GM21381 (cell line): Measurements from ENCODE around the gene DNMT1.
"Not testable (repeated sequence)": the region's sequence is repeated elsewhere in the genome, so short reads cannot be mapped to it uniquely, and the experiment has no call there.

Experiments
- ATAC-seq: cut with Tn5 transposase; IDR thresholded peaks from one replicate; pipeline ENCODE4 v1.9.1; 2021; ENCODE audit warnings: mild to moderate bottlenecking, moderate library complexity; ENCODE audit not compliant: unreplicated experiment

Gene DNMT1

DNA sequence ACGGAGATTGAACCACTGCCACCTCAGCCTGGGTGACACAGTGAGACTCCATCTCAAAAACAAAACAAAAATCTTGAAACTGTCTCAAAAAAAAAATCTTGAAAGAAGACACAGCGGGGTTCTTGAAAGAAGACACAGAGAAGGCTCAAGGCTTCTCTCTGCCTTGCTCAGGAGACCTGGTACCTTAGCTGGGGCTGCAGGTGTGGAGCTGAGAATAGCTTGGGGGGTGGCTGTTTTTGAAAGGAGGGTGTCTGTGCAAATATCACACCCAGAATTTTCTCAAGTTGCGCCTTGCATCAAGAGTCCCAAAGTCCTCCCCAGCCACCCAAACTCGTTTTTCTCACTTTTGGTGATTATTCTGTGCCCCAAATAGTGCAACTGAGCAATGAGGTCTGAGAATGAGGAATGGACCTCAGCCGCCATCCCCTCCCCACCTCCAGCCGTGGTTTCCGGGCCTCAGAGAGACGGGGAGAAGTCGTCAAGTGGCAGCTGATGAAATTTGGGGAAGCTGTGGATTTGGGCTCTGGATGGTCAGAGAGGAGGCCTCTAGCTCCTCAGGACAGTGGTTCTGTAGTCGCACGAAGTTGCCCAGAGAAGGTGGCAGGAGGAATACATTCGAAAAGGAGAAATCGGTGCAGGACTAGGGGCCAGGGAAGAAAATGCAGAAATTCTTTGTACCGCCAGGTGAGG, 27.6 kb upstream of the DNMT1 start:
- ATAC-seq = no peak

DNA sequence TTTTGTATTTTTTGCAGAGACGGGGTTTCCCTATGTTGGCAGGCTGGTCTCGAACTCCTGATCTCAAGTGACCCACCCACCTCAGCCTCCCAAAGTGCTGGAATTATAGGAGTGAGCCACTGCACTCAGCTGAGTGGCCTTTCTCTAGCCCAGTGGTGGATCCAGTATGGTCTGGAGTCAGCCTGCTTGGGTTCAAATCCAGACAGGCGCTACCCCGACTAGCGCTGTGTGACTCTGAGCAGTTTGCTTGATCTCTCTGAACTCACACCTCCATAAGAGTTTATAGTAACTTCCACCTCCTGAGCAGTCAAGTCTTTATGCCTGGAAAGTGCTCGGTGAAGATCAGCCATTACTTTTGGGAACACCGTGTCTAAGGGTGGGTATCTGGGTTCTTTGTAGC, 25.9 kb upstream of the DNMT1 start:
- no peak for ATAC-seq

DNA sequence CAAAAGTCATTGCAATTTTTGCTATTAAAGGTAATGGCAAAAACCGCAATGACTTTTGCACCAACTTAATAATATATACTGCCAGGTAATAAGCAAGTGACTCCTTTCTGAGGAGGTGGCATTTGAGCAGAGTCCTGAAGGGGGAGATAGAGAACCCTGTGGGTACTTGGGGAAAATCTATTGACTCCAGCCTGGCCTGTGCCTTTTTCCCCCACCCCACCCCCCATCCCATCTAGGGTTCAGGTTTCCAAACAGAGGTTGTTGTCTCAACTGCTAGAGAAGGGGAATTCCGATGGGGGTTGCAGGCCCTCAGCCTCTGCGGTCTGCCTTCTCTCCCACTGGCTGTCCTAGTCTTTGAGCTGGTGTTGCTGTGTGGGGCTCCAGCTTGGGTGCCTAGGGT, 24.9 kb upstream of the DNMT1 start:
- ATAC-seq = peak; percentile 72

DNA sequence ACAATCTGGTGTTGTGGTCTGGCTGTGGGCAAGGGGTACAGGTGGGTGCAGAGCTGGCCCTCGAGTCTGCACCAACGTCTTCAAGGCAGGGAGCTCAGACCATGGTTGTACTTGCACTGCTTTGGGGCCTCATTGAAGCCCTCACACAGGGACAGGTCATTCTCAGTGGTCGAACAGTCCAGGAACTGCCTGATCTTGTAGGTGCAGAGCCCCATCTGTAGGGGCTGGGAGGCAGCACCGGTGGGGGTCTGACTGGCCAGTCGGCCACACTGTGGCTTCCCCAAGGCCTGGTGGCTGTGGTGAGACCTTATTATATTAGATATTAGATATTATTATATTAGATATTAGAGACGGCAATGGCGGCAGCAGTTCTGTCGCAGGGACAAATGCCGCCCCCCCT, 22.3 kb upstream of the DNMT1 start:
- ATAC-seq = no peak

DNA sequence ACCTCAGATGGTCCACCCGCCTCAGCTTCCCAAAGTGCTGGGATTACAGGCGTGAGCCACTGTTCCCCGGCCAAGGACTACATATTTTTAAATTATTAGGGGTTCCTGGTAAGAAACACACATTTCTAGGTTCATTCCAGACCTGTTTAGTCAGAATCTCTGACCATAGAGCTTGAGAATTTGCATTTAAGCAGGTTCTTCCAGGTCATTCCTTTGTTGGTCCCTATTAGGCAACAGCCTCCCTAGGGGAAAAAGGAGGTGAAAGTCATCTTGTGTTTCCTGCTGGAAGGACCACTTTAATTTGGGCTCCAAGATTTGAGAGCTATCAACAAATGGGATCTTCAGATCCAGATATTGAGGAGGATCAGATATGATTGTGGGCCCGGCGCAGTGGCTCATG, 20.0 kb upstream of the DNMT1 start:
- no peak for ATAC-seq

DNA sequence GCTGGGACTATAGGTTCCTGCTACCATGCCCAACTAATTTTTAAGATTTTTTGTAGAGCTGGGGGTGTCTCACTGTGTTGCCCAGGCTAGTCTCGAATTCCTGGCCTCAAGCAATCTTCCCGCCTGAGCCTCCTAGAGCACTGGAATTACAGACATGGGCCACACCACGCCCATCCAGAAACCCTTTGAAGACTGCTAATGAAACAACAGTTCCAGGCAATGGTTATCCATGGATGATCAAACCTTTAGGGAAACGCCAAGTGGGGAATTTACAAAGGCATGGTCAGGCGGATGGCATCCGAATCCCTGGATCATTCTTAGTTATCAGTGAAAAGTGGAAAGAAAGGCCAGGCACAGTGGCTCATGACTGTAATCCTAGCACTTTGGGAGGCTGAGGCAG, 16.9 kb upstream of the DNMT1 start:
- no peak for ATAC-seq

DNA sequence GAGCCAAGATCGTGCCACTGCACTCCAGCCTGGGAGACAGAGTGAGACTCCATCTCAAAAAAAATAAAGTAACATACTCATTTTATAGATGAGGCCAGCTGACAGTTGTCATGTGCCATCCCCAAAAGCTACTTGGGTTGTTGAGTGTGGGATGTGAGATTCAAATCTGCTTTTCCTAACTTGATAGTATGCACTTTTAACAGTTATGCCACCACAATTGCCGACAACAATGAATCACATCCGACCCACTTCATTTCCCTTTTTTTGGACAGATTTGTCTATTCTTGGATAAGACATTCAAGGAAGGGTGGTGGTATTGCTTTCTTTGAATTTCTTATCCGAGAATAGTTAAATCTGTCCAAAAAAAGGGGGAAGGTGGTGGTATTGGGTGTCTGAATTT, 16.3 kb upstream of the DNMT1 start:
- no peak for ATAC-seq

DNA sequence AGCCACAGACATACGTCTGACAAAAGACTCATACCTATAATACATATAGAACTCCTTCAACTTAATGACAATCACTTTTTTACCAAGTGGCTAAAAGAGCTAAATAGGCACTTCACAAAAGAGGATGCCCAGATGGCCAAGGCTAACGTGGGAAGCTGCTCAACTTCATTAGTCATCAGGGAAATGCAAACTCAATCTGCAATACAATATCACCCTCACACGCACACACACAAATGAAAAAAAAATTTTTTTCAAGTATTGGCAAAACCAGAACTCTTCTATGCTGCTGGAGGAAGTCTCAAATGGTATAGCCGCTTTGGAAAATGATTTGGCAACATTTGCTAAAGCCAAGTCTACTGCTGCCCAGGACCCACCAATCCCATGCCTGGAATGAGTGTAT, 14.6 kb upstream of the DNMT1 start:
- ATAC-seq = no peak

DNA sequence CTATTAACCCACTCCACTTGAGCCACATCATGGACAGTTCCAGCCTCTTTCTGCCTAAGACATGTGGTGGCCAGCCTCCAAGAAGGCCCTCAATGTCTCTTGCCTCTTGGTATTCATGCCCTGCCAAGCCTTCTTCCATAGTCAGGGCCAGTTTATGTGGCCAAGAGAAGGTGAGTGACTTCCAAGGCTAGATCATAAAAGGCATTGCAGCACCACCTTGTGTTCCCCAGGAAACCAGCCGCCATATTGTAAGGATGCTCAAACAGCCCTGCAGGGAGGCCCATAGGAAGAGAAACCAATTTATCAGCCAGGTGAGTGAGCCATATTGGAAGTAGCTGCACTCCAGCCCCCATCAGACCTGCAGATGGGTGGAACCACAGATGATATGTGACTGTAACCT, 12.3 kb upstream of the DNMT1 start:
- no peak for ATAC-seq

DNA sequence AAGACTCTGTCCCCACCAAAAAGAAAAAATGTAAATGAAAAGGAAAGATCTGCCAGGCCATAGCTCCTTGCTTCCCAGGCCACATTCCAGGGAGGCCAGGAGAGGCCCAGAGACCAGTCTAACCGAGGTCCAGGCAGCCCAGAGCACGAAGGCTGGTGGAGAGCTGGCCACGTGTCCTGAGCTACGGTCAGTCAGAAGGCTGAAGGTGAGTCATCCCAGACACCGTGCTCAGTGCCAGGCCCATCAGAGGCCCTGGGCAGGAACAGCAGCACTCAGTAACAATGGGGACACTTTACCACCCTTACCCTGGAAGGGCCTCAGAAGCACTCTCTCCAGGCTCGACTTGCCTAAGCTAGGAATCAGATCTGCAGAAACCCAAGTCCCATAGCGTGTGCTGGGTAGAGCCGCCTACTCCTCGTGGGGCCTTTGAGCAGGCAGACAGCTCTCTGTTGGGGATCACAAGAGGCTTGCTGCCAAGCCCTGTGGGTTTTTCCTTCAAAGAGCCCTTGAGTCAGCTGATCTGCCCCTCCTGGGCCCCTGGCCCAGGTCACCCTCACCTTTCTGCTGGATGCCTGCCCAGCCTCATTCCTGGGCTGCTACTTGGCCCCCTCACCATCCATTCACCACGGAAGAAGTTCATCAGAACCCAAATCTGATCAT, 11.6 kb upstream of the DNMT1 start:
- no peak for ATAC-seq

DNA sequence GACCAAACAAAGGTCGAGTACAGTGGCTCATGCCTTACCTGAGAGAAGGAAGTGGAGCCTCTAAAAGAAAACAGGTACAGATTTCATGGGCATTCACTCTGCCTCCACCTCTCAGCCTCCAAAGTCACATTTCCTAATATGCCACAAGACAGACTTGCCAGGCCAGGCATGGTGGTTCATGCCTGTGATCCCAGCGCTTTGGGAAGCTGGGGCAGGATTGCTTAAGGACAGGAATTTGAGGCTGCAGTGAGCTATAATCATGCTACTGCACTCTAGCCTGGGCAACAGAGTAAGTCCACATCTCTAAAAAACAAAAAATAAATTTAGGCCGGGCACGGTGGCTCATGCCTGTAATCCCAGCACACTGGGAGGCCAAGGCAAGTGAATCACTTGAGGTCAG, 10.9 kb upstream of the DNMT1 start:
- no peak for ATAC-seq

DNA sequence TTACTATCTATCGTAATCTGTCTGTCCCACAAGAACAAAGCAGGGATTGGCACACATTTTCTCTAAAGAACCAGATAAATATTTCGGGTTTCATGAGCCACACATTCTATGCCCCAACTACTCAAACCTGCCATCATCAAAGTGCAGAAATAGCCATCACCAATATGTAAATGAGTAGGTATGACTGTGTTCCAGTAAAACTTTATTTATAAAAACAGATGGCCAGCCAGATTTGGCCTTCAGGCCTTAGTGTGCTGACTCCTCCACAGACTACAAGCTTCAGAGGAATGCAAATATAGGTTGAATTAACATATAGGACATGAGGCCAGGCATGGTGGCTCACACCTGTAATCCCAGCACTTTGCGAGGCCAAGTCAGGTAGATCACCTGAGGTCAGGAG, 8.9 kb upstream of the DNMT1 start:
- no peak for ATAC-seq

DNA sequence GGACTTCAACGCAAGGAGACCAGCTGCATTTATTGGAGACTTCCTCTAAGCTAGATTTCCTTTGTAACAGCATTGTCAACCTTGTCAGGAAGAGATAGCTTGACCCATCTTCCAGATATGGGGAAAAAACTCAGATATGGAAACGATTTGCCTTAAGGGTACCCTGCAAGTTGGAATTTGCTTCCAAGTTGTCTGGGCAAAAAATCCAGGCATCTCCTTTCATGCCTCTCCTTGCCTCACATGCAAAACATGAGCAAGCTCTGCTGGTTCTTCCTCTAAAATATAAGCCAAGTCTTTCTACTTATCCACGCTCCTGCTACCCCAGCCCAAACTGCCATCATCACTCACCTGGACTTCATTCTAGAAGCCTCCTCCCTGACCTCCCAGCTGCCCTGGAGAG, 6.4 kb upstream of the DNMT1 start:
- no peak for ATAC-seq

DNA sequence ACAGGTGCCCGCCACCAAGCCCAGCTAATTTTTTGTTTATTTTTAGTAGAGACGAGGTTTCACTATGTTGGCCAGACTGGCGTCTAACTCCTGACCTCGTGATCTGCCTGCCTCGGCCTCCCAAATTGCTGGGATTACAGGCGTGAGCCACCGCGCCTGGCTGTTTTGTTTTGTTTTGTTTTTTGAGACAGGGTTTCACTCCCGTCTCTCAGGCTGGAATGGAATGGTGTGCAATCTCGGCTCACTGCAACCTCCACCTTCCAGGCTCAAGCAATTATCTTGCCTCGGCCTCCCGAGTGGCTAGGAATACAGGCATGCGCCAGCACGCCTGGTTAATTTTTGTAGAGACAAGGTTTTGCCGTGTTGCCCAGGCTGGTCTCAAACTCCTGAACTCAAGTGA, 5.3 kb upstream of the DNMT1 start:
- not testable (repeated sequence) for ATAC-seq

DNA sequence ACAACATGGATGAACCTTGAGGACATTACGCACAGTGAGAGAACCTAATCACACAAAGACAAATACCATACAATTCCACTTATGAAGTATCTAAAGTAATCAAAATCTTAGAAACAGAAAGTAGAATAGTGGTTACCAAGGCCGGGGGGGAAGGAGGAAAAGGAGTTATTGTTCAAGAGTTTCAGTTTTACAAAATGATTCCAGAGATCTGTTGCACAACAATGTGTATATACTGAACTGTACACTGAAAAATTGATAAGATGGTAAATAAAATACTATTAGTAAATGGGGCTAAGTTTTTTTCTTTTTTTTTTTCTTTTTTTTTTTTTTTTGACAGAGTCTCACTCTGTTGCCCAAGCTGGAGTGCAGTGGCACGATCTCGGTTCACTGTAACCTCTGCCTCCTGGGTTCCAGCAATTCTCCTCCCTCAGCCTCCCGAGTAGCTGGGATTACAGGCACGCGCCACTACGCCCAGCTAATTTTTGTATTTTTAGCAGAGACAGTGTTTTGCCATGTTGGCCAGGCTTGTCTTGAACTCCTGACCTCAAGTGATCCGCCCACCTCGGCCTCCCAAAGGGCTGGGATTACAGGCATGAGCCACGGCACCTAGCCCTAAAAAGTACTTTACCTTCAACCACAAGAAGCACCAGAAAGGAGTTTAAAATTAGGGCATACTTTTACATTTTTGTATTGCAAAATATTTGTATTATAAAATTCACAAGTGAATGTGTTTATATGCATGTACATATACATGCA, 4.3 kb upstream of the DNMT1 start:
- ATAC-seq = not testable (repeated sequence)

DNA sequence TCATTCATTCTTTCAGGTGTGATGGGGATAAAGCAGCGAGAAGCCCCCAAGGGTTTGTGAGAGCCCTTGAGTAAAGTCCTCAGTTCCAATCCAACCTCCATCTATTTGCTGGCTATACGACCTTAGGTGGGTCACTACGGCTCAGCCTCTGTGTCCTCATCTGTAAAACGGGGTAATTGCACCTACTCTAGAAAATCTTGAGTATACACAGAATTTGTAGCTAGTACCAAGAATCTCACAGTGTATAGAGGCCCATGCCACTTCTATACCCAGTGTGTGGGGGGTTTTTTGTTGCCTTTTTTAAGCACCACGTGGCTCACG, 406 bp upstream of the DNMT1 start:
- peak; percentile 7 for ATAC-seq

DNA sequence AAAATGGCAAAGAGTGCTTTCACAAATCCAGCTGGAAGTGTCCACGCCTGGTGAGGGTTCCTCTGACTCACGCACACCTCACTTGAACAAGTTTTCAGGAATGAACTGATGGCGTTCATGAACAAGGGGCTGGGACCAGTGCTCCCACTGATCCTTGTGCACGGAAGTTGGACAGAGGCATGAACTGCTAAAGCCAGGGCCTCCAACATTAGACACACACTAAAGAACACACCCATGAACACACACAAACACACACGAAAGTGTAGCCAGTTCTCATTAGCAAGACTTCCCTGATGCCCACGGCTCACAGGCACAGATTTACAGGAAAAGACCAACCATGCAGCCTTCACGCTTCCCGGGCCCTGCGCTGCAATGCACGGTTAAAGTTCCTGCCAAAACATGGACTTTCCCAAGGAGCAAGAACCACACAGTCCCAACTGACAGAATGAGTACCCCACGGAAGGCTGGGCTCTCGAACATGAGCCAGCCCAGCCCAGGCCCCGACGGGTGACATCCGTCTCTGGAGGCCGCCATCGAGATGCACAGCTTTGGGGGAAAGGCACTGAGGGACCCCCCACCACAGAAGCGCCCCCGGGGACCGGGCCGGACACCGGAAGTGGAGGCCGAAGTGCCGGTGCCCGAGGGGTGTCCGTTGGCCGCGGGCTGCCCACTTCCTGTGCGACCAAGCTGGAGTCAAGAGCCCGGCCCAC, 808 bp downstream of the DNMT1 start:
- ATAC-seq = peak; percentile 29

DNA sequence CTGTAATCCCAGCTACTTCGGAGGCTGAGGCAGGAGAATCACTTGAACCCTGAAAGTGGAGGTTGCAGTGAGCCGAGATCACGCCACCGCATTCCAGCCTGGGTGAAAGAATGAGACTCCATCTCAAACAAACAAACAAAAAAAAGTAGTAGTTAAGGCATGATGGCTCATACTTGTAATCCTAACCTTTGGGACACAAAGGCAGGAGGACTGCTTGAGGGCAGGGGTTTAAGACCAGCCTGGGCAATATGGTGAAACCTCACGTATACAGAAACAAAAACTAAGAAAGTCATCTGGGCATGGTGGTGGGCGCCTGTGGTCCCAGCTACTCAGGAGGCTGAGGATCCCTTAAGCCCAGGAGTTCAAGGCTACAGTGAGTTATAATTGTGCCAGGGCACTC, 1.8 kb downstream of the DNMT1 start:
- ATAC-seq = no peak

DNA sequence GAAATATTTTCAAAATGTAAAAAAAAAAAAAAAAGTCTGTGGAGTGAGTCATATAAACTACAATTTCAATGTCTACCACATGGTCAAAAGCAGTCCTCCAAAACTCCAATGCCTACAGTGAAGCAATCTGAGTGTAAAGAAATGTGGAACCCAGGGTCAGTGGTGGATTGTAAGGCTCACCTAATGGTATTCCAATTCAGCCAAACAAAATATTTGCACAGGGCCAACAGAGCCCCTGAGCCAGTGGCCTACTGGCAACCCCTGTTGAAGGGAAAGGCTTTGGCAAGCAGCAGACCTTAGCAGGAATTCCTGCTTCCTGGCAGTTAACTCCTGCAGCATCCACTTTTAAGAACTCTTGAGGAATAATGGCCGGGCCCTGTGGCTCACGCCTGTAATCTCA, 3.4 kb downstream of the DNMT1 start:
- ATAC-seq = no peak

DNA sequence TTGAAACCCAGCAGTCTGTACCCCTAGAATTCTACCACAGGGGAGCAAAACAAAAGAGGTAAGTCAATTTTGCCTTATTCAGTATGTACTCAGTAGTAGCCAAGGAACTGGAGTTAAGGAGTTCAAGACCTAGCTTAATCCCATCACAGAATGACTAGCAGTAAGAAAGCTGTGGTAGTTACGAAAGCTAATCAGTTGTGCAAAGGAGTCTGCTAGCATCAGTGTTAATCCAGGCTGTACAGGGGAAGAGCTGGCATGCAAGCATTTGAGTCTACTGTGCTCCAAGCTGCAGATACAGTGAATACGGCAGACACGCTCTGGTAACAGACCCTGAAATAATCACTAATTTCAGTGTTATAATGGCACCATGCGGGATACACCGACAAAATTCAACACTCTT, 4.7 kb downstream of the DNMT1 start:
- ATAC-seq = no peak

DNA sequence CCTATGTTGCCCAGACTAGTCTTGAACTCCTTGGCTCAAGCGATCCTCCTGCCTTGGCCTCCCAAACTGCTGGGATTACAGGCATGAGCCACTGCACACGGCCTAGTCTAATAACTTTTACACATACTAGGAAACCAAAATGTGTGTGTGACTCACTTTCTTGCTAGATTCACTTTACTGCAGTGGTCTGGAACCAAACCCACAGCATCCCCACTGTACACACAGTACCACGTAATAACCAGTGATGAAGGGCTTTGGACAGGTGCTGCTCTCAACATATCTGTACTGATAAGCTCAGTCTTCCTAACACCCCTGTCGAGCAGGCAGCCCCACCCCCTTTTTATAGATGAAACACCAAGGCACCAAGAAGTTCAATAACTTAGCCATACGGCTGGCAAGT, 5.1 kb downstream of the DNMT1 start:
- ATAC-seq = no peak

DNA sequence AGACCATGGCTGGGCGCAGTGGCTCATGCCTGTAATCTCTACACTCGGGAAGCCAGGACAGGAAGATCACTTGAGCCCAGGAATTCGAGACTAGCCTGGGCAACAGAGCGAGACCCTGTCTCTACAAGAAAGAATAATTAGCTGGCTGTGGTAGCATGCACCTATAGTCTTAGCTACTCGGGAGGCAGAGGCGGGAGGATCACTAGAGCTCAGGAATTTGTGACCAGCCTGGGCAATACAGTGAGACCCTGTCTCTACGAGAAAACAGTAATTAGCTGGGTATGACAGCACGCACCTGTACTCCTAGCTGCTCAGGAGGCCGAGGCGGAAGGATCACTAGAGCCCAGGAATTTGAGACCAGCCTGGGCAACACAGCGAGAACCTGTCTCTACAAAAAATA, 7.4 kb downstream of the DNMT1 start:
- no peak for ATAC-seq
